ENCODE results near the gene DNER. TPM values are rescaled to one million over a fixed set of nuclear protein-coding genes. Genes with fewer than 3 reads are reported as not detected.
"Not testable (repeated sequence)": the region's sequence is repeated elsewhere in the genome, so short reads cannot be mapped to it uniquely, and the experiment has no call there.

Gene DNER
- total and polyA plus RNA-seq, 4 donors = 56.5 to 446 (median 269) TPM

DNA sequence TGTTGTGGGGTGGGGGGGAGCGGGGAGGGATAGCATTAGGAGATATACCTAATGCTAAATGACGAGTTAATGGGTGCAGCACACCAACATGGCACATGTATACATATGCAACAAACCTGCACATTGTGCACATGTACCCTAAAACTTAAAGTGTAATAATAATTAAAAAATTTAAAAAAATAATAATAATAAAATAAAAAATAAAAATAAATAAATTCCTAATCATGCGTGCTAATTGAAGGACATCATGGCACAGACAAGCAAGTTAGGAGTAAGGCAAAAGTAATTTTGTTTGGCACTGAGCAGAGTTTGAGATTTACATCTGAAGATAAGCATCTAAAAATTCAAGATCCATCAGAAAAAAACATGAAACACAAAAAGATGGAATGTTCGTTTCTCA, 100.3 kb downstream of the DNER start:
- 90% methylated on average over 1 of the region's 4 CpGs for WGBS (ENCODE audit: insufficient coverage)
- H3K4me1 ChIP-seq (ENCODE audit: control insufficient read depth, insufficient read depth, low read length); H3K9me3 ChIP-seq (ENCODE audit: control insufficient read depth, insufficient read depth, low read length): not testable (repeated sequence)

DNA sequence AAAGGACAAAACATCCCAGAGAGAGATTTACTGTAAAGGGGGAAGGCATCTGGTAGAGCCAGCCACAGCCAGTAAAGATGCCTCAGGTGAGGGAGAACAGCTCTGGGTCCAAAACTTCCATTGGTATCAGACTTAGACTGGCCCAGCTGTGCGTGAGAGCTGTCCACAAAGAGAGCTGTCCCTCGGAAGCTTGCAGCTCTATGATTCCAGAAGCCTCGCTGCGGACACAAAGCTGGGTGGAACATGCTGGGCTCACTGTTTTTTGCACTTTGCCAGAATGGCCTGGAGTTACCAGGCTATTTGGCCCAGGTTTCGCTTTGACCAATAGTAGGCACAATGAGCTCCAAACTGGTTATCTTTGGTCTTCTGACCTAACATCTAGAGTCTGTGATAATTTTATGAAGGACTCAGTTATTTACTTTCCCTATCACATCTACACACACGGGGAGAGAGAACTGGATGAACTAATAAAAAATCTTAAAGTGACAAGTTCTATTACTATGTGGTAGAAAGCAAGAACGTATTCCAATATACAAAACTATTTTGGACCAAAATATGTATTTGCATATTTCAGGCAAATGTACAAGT, 101.9 kb downstream of the DNER start:
- Histone ChIP-seq H3K9me3 (ENCODE audit: control insufficient read depth, insufficient read depth, low read length) (no peaks in the 10 kb centered on the region), H3K4me3 (ENCODE audit: low read depth, low read length) (no peak overlapping the region), H3K27me3 (ENCODE audit: control insufficient read depth, insufficient read depth, low read length) (no peaks in the 10 kb centered on the region), H3K36me3 (ENCODE audit: control insufficient read depth, insufficient read depth, low read length) (no peaks in the 10 kb centered on the region), H3K4me1 (ENCODE audit: control insufficient read depth, insufficient read depth, low read length) (peaks cover 3% of the 10 kb centered on the region), H3K27ac (ENCODE audit: low read depth, low read length) (no peak overlapping the region)
- no peak for DNase-seq (ENCODE audit: low read depth in 4 of 6, low spot score in 6 of 6)
- 88% methylated on average over 5 of the region's 7 CpGs for WGBS (ENCODE audit: insufficient coverage)

More for the DNA sequence above, 100.3 kb downstream of the DNER start:
- H3K4me3 ChIP-seq (ENCODE audit: low read depth, low read length); DNase-seq (ENCODE audit: low read depth in 4 of 6, low spot score in 6 of 6); H3K27ac ChIP-seq (ENCODE audit: low read depth, low read length); H3K27me3 ChIP-seq (ENCODE audit: control insufficient read depth, insufficient read depth, low read length); H3K36me3 ChIP-seq (ENCODE audit: control insufficient read depth, insufficient read depth, low read length): not testable (repeated sequence)

DNA sequence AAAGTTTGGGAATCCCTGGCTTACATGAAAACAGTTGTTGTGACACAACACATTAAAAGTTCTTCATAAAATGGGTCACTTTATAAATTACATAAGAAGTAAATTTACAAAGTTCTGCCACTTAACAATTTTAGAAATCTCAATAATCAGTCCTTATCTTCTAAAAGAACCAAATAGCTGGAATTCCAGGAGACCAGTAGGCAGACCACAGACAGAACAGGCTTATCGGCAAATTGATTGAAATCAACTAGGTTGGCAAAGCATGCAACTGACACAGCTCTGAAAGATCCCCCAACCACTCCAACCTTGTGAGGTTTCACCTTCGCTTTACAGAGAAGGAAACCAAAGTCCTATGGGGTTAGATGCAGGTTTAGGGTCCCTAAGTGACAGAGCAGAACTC, 103.0 kb downstream of the DNER start:
- no peaks in the 10 kb centered on the region for H3K9me3 ChIP-seq (ENCODE audit: control insufficient read depth, insufficient read depth, low read length)
- no peak overlapping the region for H3K27ac ChIP-seq (ENCODE audit: low read depth, low read length)
- no peaks in the 10 kb centered on the region for H3K36me3 ChIP-seq (ENCODE audit: control insufficient read depth, insufficient read depth, low read length)
- 100% methylated on average over 1 of the region's 2 CpGs for WGBS (ENCODE audit: insufficient coverage)
- peaks cover 3% of the 10 kb centered on the region for H3K4me1 ChIP-seq (ENCODE audit: control insufficient read depth, insufficient read depth, low read length)
- DNase-seq (ENCODE audit: low read depth in 4 of 6, low spot score in 6 of 6) = no peak
- no peak overlapping the region for H3K4me3 ChIP-seq (ENCODE audit: low read depth, low read length)
- H3K27me3 ChIP-seq (ENCODE audit: control insufficient read depth, insufficient read depth, low read length) = no peaks in the 10 kb centered on the region

DNA sequence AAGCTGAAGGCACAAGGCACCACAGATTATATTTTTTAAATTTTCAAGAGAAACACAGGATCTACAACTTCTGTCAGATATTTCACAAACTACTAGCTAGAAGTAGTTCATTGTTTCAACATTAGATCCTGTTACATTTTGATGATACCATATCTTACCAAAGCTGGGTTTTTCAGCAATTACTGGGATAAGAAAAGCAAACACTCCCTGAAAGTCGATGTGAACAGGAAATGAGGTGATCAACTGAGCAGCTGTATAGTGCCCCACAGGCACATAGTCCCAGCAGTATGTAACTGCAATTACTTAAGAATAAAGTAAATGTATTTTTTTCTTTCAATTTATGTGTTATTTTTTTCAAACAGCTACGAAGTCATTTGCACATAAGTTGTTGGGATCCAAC, 103.5 kb downstream of the DNER start:
- no peak overlapping the region for H3K4me3 ChIP-seq (ENCODE audit: low read depth, low read length)
- DNase-seq (ENCODE audit: low read depth in 4 of 6, low spot score in 6 of 6) = no peak
- peak overlapping the region; percentile 25 for H3K27ac ChIP-seq (ENCODE audit: low read depth, low read length)
- no peaks in the 10 kb centered on the region for H3K36me3 ChIP-seq (ENCODE audit: control insufficient read depth, insufficient read depth, low read length)
- H3K27me3 ChIP-seq (ENCODE audit: control insufficient read depth, insufficient read depth, low read length) = no peaks in the 10 kb centered on the region
- no CpG with 5 or more reads among the region's 2 CpGs for WGBS (ENCODE audit: insufficient coverage)
- peaks cover 3% of the 10 kb centered on the region for H3K4me1 ChIP-seq (ENCODE audit: control insufficient read depth, insufficient read depth, low read length)
- no peaks in the 10 kb centered on the region for H3K9me3 ChIP-seq (ENCODE audit: control insufficient read depth, insufficient read depth, low read length)

DNA sequence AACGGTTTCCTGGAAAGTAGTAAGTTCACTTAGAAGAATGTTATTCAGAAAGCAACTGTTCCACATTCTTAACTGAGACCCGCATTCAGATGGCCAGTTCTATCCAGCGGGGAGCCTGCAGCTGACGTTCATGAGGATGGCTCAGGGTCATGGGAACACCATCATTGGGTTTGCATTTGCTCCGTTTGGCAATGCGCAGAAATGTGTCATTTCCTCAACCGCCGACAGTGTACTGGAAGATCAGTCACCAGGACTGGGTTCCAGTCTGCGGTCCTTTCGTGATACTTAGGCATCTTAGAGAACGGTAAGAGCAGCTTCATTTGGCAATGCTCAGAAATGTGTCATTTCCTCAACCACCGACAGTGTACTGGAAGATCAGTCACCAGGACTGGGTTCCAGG, 104.0 kb downstream of the DNER start:
- H3K9me3 ChIP-seq (ENCODE audit: control insufficient read depth, insufficient read depth, low read length) = no peaks in the 10 kb centered on the region
- no peak overlapping the region for H3K4me3 ChIP-seq (ENCODE audit: low read depth, low read length)
- DNase-seq (ENCODE audit: low read depth in 4 of 6, low spot score in 6 of 6) = peak in 1 of 6 donors; percentile 17
- H3K4me1 ChIP-seq (ENCODE audit: control insufficient read depth, insufficient read depth, low read length) = peaks cover 3% of the 10 kb centered on the region
- H3K27ac ChIP-seq (ENCODE audit: low read depth, low read length) = peak overlapping the region; percentile 25
- 66% methylated on average over 12 of the region's 12 CpGs for WGBS (ENCODE audit: insufficient coverage)
- H3K36me3 ChIP-seq (ENCODE audit: control insufficient read depth, insufficient read depth, low read length) = no peaks in the 10 kb centered on the region
- H3K27me3 ChIP-seq (ENCODE audit: control insufficient read depth, insufficient read depth, low read length) = no peaks in the 10 kb centered on the region

DNA sequence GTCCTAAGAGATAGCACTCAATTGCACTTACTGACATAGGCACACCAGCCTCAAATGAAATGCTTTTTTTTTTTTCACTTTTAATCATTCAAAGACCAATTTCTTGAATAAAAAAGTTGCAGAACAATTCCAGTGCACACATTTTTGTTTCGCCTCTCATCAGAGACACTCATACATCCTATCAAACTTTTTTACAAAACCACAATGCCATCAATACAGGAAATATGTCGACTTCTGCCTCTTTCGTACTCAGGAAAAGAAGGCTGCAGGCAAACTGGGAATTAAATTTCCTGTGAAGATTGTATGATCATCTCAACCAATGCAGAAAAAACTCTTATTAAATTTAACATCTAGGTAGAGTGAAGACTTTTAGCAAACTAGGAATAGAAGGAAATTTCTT, 112.4 kb downstream of the DNER start:
- no peaks in the 10 kb centered on the region for H3K27me3 ChIP-seq (ENCODE audit: control insufficient read depth, insufficient read depth, low read length)
- H3K27ac ChIP-seq (ENCODE audit: low read depth, low read length) = no peak overlapping the region
- no peaks in the 10 kb centered on the region for H3K9me3 ChIP-seq (ENCODE audit: control insufficient read depth, insufficient read depth, low read length)
- H3K36me3 ChIP-seq (ENCODE audit: control insufficient read depth, insufficient read depth, low read length) = no peaks in the 10 kb centered on the region
- no CpG with 5 or more reads among the region's 3 CpGs for WGBS (ENCODE audit: insufficient coverage)
- no peak for DNase-seq (ENCODE audit: low read depth in 4 of 6, low spot score in 6 of 6)
- no peak overlapping the region for H3K4me3 ChIP-seq (ENCODE audit: low read depth, low read length)
- H3K4me1 ChIP-seq (ENCODE audit: control insufficient read depth, insufficient read depth, low read length) = peaks cover 6% of the 10 kb centered on the region

DNA sequence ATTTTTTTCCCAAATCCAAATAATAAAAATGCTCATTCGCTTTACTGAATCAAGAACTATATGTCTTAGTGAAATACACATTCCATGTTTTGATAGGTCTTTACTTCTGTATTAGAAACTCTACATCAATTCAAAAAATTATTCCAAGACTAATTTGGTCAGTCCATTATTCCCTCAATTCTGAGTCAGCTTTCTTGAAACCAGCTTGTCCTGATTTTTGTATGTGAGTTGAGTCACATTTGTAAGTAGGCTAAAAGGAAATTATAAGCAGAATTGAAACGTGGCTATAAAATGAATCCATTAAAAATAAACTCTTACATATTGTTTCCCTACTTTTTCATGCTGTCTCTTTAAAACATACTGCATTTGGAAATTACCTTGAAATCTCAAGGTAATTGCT, 113.0 kb downstream of the DNER start:
- Histone ChIP-seq H3K4me1 (ENCODE audit: control insufficient read depth, insufficient read depth, low read length) (peaks cover 7% of the 10 kb centered on the region), H3K36me3 (ENCODE audit: control insufficient read depth, insufficient read depth, low read length) (no peaks in the 10 kb centered on the region), H3K4me3 (ENCODE audit: low read depth, low read length) (no peak overlapping the region), H3K9me3 (ENCODE audit: control insufficient read depth, insufficient read depth, low read length) (no peaks in the 10 kb centered on the region), H3K27me3 (ENCODE audit: control insufficient read depth, insufficient read depth, low read length) (no peaks in the 10 kb centered on the region), H3K27ac (ENCODE audit: low read depth, low read length) (no peak overlapping the region)
- no peak for DNase-seq (ENCODE audit: low read depth in 4 of 6, low spot score in 6 of 6)
- no CpG with 5 or more reads among the region's 2 CpGs for WGBS (ENCODE audit: insufficient coverage)

DNA sequence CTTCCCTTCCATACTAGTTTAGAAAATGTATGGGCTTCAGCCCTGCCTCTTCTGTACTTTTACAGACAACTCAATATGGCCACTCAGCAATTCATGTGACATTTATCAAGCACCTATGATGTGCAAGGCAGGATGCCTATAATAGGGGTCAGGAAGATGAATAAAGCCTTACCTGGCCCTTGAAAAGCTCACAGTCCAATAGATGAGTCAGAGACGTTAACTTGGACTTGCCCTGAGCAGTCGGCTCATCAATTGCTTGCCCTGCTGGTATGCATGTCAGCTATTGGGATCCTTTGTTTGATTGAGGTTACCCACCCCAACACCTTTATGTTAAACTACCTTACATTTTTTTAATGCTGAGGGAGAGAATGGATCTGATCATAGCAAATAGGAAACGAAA, 116.1 kb downstream of the DNER start:
- no peak for DNase-seq (ENCODE audit: low read depth in 4 of 6, low spot score in 6 of 6)
- Histone ChIP-seq H3K4me1 (ENCODE audit: control insufficient read depth, insufficient read depth, low read length) (peaks cover 10% of the 10 kb centered on the region), H3K27ac (ENCODE audit: low read depth, low read length) (no peak overlapping the region), H3K4me3 (ENCODE audit: low read depth, low read length) (no peak overlapping the region), H3K9me3 (ENCODE audit: control insufficient read depth, insufficient read depth, low read length) (no peaks in the 10 kb centered on the region), H3K36me3 (ENCODE audit: control insufficient read depth, insufficient read depth, low read length) (no peaks in the 10 kb centered on the region), H3K27me3 (ENCODE audit: control insufficient read depth, insufficient read depth, low read length) (no peaks in the 10 kb centered on the region)
- WGBS (ENCODE audit: insufficient coverage) = 100% methylated on average over 1 of the region's 3 CpGs

DNA sequence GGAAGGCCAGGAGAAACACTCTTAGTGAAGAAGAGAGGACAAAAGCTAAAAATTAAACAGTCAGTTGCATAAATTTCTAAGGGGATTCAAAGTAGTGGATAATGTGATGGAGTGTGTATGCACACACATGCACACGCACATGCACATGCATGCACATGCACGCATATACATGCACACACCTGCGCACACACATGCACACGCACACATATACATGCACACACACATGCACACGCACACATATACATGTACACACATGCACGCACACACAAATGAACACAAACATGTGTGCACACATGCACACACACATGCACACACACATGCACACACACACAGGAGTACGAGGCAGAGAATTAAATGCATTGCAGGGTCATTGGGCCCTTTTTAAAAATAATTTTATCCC, 117.6 kb downstream of the DNER start:
- no peak overlapping the region for H3K4me3 ChIP-seq (ENCODE audit: low read depth, low read length)
- H3K36me3 ChIP-seq (ENCODE audit: control insufficient read depth, insufficient read depth, low read length) = no peaks in the 10 kb centered on the region
- no peak overlapping the region for H3K27ac ChIP-seq (ENCODE audit: low read depth, low read length)
- H3K9me3 ChIP-seq (ENCODE audit: control insufficient read depth, insufficient read depth, low read length) = no peaks in the 10 kb centered on the region
- H3K4me1 ChIP-seq (ENCODE audit: control insufficient read depth, insufficient read depth, low read length) = peaks cover 13% of the 10 kb centered on the region
- DNase-seq (ENCODE audit: low read depth in 4 of 6, low spot score in 6 of 6) = no peak
- WGBS (ENCODE audit: insufficient coverage) = 78% methylated on average over 5 of the region's 7 CpGs
- no peaks in the 10 kb centered on the region for H3K27me3 ChIP-seq (ENCODE audit: control insufficient read depth, insufficient read depth, low read length)

DNA sequence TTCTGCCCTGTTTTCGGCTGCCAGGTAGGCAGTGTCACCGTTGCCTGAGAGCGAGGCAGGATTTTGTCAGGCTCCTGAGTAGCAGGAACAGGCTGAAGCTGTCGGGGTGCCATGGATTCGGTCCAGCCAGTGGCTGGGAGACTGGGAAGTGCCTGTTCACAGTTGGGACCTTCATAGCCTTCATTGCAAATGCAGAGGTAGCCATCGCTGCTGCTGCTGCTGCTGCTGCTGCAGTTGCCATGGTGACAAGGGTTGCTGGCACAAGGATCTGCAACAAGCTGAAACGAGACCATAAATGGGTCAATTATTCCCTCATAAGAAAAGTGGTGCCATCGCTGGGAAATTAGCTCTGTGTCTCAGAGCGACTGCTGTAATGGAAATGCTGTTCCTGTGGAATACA, 122.7 kb downstream of the DNER start:
- peaks cover 6% of the 10 kb centered on the region for H3K36me3 ChIP-seq (ENCODE audit: control insufficient read depth, insufficient read depth, low read length)
- peak overlapping the region; percentile 61 for H3K27ac ChIP-seq (ENCODE audit: low read depth, low read length)
- peak; percentile 66 to 97 (median 74) for DNase-seq (ENCODE audit: low read depth in 4 of 6, low spot score in 6 of 6)
- H3K27me3 ChIP-seq (ENCODE audit: control insufficient read depth, insufficient read depth, low read length) = no peaks in the 10 kb centered on the region
- H3K4me1 ChIP-seq (ENCODE audit: control insufficient read depth, insufficient read depth, low read length) = peaks cover 22% of the 10 kb centered on the region
- no peaks in the 10 kb centered on the region for H3K9me3 ChIP-seq (ENCODE audit: control insufficient read depth, insufficient read depth, low read length)
- H3K4me3 ChIP-seq (ENCODE audit: low read depth, low read length) = no peak overlapping the region
- 15% methylated on average over 7 of the region's 9 CpGs for WGBS (ENCODE audit: insufficient coverage)

All from spinal cord (tissue), 10 donors.